Hypothalamus (tissue), 51 donors: Measurements from ENCODE around the gene ISG15.

Experiments
- DNase-seq, 51 donors: peaks; one replicate each; lab custom pipeline; 2025; lab: John Stamatoyannopoulos, UW

ISG15 gene

DNA sequence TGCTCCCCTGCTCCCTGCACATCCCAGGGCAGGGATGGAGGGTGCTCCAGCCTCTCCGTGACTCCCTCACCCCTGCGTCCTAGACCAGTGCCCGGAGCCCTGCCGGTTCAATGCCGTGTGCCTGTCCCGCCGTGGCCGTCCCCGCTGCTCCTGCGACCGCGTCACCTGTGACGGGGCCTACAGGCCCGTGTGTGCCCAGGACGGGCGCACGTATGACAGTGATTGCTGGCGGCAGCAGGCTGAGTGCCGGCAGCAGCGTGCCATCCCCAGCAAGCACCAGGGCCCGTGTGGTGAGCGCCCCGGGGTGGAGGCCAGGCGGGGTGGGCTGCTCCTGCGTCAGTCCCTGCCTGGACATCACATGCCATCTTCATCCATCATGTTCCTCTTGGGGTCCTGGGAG, 28.6 kb downstream of the ISG15 start:
- no peak for DNase-seq

DNA sequence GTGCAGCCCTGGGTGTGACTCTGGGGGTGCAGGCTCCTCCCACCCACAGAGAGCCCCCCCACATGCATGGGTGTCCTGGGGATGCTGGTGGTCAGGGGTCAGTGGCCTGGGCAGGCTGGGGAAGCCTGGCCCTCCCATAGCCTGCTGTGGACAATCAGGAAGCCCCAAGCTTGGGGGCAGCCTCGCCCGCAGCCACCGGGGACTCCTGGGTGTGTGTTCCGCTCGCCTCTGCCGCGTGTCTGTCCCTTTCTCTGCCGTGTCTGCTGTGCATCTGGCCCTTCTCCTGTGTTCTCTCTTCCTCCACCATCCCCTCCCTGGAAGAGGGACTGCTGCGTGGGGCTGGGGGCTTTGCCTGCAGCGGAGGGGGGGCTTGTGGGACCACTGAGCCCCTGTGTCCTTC, 29.5 kb downstream of the ISG15 start:
- no peak for DNase-seq

DNA sequence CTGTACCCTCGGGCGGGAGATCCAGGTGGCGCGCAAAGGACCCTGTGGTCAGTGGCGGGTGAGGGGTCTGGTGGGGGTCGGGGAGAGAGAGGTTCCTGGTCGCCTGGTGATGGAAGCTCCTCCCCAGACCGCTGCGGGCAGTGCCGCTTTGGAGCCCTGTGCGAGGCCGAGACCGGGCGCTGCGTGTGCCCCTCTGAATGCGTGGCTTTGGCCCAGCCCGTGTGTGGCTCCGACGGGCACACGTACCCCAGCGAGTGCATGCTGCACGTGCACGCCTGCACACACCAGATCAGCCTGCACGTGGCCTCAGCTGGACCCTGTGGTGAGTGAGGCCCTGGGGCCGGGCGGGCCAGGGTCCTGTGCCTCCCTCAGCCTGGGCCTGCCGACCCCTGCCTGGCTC, 30.1 kb downstream of the ISG15 start:
- DNase-seq: no peak

DNA sequence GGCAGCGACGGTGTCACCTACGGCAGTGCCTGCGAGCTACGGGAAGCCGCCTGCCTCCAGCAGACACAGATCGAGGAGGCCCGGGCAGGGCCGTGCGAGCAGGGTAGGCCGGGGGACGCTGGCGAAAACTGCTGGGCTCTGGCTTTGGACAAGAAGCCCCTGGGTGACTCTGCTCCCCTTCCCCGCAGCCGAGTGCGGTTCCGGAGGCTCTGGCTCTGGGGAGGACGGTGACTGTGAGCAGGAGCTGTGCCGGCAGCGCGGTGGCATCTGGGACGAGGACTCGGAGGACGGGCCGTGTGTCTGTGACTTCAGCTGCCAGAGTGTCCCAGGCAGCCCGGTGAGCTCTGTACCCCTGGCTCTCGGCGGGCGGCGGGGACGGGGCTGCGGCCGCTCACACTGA, 30.6 kb downstream of the ISG15 start:
- no peak for DNase-seq

DNA sequence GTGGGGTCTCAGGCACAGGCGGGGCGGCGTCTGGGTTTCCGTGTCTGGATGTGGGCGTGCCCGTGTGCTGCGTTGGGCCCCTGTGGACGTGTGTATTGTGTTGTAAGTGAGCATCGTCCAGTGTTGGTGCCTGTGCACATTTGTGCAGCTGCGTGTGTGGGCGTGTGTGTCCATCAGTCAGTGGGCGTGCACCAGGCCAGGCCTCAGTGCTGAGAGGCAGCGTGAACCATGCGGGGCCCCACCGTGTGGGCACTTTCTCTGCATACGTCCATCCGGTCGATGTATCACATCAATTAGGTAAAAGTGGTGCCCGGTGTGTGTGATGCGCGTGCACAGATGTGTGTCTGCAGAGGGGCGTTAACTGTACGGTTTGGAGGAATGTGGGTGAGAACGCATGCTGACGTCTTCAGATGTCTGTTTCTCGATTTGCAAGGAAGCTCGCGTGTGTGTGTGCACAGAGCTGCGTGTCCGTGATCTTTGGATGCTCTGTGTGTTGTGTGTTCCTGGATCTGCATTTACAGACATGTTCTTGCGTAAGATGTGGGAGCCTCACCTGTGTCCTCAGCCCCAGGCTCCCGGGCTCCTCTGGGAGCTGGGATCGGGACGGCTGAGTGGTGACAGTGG, 31.3 kb downstream of the ISG15 start:
- no peak for DNase-seq

DNA sequence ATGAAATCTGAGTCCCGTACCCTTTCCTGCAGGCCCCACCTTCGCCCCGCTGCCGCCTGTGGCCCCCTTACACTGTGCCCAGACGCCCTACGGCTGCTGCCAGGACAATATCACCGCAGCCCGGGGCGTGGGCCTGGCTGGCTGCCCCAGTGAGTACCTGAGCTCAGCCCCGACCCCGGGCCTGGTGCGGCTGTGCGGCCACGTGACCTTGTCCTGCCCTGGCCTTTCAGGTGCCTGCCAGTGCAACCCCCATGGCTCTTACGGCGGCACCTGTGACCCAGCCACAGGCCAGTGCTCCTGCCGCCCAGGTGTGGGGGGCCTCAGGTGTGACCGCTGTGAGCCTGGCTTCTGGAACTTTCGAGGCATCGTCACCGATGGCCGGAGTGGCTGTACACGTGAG, 31.8 kb downstream of the ISG15 start:
- no peak for DNase-seq

DNA sequence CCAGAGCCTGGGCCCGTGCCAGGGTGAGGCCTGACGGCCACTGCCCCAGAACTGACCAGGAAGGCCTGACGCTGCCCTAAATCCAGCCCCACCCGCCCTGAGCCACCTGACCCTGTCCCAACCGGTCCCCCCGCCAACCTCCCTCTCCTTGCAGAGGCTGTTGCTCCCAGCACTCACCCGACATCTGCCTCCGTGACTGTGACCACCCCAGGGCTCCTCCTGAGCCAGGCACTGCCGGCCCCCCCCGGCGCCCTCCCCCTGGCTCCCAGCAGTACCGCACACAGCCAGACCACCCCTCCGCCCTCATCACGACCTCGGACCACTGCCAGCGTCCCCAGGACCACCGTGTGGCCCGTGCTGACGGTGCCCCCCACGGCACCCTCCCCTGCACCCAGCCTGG, 32.9 kb downstream of the ISG15 start:
- no peak for DNase-seq

DNA sequence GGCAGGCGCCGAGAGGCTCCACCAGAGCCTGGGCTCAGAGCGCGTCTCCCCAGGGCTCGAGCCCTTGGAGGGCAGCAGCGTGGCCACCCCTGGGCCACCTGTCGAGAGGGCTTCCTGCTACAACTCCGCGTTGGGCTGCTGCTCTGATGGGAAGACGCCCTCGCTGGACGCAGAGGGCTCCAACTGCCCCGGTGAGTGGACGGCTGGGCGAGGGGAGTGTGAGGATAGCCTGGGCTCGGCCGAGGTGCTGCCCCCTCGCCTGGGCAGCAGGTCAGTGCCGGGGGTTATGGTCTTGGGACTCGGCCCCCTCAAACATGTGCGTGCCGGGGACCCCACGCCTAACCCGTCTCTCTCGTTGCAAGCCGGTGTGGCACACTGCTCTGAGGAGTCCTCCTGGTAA, 33.5 kb downstream of the ISG15 start:
- no peak for DNase-seq

DNA sequence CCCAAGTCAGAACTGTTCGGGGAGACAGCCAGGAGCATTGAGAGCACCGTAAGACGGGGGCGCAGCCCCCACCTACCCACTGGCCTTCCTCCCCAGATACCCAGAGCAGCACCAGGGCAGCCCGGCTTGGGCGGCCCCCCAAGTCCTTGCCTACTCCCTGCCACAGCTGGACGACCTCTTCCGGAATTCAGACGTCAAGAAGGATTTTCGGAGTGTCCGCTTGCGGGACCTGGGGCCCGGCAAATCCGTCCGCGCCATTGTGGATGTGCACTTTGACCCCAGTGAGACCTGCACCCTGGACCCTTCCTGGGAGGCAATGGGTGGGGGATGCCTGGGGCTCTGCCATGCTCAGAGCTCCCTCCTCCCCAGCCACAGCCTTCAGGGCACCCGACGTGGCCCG, 34.1 kb downstream of the ISG15 start:
- DNase-seq: no peak

DNA sequence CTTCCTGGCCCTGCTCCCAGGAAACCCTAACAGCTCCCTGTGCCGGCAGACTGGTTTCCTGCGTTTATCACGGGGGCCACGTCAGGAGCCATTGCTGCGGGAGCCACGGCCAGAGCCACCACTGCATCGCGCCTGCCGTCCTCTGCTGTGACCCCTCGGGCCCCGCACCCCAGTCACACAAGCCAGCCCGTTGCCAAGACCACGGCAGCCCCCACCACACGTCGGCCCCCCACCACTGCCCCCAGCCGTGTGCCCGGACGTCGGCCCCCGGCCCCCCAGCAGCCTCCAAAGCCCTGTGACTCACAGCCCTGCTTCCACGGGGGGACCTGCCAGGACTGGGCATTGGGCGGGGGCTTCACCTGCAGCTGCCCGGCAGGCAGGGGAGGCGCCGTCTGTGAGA, 34.7 kb downstream of the ISG15 start:
- DNase-seq: no peak

DNA sequence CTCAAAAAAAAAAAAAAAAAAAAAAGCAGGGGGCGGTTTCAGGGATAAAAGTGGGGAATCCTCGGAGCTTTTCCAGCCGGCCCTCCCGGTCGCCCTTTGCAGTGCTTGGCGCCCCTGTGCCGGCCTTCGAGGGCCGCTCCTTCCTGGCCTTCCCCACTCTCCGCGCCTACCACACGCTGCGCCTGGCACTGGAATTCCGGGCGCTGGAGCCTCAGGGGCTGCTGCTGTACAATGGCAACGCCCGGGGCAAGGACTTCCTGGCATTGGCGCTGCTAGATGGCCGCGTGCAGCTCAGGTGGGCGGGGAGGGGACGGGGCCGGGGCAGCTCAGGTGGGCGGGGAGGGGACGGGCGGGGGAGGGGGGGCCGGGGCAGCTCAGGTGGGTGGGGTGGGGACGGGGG, 35.5 kb downstream of the ISG15 start:
- DNase-seq: no peak

DNA sequence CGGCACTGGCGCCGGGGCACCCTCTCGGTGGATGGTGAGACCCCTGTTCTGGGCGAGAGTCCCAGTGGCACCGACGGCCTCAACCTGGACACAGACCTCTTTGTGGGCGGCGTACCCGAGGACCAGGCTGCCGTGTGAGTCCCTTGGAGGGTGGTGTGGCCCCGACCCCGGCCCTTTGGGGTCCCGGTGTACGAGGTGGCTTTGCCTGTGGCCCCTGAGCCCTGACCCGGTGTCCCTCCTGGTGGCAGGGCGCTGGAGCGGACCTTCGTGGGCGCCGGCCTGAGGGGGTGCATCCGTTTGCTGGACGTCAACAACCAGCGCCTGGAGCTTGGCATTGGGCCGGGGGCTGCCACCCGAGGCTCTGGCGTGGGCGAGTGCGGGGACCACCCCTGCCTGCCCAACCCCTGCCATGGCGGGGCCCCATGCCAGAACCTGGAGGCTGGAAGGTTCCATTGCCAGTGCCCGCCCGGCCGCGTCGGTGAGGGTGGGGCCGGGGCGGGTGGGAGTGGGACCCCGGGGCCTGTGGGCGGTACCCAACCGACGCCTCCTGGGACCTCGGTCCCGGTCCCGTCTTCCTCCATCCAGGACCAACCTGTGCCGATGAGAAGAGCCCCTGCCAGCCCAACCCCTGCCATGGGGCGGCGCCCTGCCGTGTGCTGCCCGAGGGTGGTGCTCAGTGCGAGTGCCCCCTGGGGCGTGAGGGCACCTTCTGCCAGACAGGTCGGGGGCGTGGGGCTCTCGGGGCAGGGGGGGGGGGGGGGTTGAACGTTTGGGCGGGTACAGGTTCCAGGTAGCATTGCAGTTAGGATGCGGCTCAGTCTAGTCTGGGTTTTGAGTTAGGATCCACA, 36.2 kb downstream of the ISG15 start:
- DNase-seq: no peak

DNA sequence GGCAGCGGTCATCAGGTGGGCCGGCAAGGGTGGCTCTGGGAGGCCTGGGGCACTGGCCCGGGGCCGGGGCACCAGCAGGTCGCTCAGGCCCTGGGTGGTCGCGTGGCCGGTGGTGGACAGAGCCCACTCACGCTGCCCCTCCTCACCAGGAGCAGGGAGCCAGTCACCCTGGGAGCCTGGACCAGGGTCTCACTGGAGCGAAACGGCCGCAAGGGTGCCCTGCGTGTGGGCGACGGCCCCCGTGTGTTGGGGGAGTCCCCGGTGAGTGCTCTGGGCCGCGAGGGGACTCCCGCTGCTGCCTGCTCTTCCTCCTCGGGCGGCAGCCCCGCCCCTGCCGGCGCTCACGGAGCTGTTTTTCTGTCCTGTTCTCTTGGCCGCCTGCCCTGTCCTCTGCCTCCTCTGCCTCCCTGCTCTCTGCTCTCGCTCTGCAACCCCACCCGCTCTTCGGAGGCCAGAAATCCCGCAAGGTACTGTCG, 37.3 kb downstream of the ISG15 start:
- no peak for DNase-seq

DNA sequence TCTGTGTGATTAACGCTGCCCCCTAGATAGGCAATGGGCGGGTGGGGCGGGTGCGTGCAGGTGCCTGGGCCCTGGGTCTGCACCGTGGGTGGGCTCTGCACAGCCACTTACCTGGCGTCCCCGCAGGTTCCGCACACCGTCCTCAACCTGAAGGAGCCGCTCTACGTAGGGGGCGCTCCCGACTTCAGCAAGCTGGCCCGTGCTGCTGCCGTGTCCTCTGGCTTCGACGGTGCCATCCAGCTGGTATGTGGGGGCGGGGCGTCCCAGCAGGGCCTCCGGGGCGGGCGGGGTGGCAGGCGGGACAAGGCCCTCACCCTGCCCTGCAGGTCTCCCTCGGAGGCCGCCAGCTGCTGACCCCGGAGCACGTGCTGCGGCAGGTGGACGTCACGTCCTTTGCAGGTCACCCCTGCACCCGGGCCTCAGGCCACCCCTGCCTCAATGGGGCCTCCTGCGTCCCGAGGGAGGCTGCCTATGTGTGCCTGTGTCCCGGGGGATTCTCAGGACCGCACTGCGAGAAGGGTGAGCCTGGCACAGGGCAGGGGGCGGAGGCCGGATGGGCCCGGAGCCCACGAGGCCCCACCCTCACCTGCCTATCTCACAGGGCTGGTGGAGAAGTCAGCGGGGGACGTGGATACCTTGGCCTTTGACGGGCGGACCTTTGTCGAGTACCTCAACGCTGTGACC, 38.0 kb downstream of the ISG15 start:
- no peak for DNase-seq

DNA sequence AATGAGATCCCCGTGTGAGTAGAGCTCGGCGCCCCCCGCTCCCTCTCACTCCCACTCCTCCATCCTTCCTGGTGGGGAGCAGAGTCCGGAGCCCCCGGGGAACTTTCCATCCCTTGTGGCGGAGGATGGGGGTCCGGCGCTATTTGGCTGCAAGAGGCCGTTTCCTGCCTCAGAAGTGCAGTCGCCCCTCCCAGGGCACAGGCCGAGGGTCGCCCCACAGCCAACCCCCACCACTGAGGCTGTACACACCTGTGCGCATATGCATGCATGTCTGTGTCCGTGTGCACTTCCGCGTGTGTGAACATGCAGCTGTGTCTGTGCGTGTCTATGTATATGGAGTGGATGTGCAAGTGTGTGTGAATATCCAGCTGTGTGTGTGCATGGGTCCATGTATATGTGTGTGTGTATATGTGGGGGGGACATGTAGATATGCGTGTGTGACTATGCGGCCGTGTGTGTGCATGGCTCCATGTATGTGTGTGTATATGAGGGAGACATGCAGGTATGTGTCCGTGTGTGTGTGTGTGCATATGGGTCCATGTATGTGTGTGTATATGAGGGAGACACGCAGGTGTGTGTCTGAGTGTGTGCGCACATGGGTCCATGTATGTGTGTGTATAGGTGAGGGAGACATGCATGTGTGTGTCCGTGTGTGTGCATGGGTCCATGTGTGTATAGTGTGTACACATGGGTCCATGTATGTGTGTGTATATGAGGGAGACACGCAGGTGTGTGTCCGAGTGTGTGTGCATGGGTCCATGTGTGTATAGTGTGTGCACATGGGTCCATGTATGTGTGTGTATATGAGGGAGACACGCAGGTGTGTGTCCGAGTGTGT, 38.9 kb downstream of the ISG15 start:
- DNase-seq: no peak

DNA sequence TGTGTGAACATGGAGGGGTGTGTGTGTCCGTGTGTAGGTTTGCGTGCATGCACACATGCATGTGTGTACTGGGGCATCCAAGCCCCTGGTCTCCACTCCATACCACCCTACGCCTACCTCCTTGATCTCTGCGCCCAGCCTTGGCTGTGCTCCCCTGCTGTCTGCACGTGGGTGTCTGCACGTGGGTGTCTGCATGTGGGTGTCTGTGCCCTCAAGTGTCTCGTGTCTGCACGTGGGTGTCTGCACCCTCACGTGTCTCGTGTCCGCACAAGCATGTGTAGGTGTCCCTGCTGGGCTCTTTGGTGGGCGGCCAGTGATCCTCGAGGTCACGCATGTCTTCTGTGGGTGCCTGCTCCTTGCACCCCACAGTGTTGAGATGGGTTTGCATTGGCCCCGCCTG, 39.7 kb downstream of the ISG15 start:
- no peak for DNase-seq

DNA sequence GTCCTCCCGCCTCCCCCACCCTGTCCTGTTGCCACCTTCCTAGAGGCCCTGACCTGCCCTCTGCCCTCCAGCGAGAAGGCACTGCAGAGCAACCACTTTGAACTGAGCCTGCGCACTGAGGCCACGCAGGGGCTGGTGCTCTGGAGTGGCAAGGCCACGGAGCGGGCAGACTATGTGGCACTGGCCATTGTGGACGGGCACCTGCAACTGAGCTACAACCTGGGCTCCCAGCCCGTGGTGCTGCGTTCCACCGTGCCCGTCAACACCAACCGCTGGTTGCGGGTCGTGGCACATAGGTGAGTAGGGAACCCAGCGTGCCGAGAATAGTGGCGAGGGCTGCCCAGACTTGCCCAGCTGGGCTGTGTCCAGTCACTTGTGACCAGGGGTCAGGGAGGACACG, 40.4 kb downstream of the ISG15 start:
- DNase-seq: no peak

DNA sequence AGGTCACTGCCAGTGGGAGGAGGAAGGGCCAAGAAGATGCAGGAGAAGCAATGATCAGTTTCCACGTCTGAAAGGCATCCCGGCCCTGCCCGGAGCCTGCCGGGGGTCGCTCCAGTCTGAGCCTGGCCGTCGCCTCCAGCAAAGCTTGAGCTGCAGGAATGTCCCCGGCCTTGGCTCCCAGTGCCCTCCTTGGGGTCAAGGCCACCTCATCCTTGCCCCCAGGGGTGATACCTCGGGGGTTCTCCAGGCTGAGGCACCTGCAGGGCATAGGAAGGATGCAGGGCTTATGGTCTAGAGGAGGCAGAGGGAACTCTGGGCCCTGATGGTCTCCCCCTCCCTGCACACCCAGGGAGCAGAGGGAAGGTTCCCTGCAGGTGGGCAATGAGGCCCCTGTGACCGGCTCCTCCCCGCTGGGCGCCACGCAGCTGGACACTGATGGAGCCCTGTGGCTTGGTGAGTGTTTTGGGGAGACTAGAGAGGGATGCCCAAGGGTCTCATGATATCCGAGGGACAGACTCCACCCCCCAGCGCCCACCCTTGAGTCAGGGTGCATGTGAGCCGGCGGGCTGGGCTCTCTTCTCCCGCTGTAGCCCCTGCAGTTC, 40.9 kb downstream of the ISG15 start:
- DNase-seq: no peak

DNA sequence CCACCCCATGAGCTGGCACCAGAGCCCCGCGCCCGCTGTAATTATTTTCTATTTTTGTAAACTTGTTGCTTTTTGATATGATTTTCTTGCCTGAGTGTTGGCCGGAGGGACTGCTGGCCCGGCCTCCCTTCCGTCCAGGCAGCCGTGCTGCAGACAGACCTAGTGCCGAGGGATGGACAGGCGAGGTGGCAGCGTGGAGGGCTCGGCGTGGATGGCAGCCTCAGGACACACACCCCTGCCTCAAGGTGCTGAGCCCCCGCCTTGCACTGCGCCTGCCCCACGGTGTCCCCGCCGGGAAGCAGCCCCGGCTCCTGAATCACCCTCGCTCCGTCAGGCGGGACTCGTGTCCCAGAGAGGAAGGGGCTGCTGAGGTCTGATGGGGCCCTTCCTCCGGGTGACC, 41.7 kb downstream of the ISG15 start:
- DNase-seq: no peak
